ENCODE data around the gene RBMS1.

DNA sequence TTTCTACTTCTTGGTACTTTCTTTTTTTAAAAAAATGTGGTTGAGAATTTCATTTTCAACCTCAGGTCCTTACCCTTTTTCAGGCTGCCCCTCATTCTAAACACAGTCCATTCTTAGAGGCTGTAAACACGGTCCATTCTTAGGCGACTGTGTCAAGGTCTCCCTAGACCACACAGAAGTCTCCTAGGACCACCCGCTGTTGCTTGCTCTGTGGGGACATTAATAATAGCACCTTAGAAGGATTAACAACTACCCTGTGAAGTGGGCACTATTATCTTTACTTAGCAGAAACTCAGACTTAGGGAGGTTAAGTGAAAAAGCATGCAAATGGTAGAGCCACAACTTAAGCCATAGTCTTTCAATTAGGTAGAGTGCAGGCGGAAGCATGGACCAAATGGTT is 91.7 kb downstream of the RBMS1 start:
- TF ChIP-seq EGR1 (IDR thresholded peaks at IDR 0.05; ENCODE audit: low read depth in 2 of 2) (no peak), CTCF (IDR thresholded peaks at IDR 0.05; ENCODE audit: low read depth, low read length, missing input control) (no peak), RAD21 (IDR thresholded peaks at IDR 0.05) (no peak), ATF3 (IDR thresholded peaks at IDR 0.05) (no peak), TAF1 (conservative IDR thresholded peaks at IDR 0.05) (no peak), YY1 (IDR thresholded peaks at IDR 0.05) (no peak), JUND (IDR thresholded peaks at IDR 0.05) (no peak), FOXA1 (IDR thresholded peaks at IDR 0.05) (no peak), HNF4G (IDR thresholded peaks at IDR 0.05) (no peak), ZBTB33 (IDR thresholded peaks at IDR 0.05) (no peak)
- TF ChIP-seq, protein P1, sequence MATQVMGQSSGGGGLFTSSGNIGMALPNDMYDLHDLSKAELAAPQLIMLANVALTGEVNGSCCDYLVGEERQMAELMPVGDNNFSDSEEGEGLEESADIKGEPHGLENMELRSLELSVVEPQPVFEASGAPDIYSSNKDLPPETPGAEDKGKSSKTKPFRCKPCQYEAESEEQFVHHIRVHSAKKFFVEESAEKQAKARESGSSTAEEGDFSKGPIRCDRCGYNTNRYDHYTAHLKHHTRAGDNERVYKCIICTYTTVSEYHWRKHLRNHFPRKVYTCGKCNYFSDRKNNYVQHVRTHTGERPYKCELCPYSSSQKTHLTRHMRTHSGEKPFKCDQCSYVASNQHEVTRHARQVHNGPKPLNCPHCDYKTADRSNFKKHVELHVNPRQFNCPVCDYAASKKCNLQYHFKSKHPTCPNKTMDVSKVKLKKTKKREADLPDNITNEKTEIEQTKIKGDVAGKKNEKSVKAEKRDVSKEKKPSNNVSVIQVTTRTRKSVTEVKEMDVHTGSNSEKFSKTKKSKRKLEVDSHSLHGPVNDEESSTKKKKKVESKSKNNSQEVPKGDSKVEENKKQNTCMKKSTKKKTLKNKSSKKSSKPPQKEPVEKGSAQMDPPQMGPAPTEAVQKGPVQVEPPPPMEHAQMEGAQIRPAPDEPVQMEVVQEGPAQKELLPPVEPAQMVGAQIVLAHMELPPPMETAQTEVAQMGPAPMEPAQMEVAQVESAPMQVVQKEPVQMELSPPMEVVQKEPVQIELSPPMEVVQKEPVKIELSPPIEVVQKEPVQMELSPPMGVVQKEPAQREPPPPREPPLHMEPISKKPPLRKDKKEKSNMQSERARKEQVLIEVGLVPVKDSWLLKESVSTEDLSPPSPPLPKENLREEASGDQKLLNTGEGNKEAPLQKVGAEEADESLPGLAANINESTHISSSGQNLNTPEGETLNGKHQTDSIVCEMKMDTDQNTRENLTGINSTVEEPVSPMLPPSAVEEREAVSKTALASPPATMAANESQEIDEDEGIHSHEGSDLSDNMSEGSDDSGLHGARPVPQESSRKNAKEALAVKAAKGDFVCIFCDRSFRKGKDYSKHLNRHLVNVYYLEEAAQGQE (IDR thresholded peaks at IDR 0.05): no peak
- TF ChIP-seq, protein P2, sequence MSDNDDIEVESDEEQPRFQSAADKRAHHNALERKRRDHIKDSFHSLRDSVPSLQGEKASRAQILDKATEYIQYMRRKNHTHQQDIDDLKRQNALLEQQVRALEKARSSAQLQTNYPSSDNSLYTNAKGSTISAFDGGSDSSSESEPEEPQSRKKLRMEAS (IDR thresholded peaks at IDR 0.05): no peak
